Fibroblast of peridontal ligament (primary cell): ENCODE data around the gene CIB1.
"Not testable (repeated sequence)": the region's sequence is repeated elsewhere in the genome, so short reads cannot be mapped to it uniquely, and the experiment has no call there.

ENCODE experiments used
- DNase-seq: peaks from one replicate; pipeline ENCODE4 v3.0.0-alpha.2; 2010; ENCODE audit errors: extremely low read depth

CIB1 gene

DNA sequence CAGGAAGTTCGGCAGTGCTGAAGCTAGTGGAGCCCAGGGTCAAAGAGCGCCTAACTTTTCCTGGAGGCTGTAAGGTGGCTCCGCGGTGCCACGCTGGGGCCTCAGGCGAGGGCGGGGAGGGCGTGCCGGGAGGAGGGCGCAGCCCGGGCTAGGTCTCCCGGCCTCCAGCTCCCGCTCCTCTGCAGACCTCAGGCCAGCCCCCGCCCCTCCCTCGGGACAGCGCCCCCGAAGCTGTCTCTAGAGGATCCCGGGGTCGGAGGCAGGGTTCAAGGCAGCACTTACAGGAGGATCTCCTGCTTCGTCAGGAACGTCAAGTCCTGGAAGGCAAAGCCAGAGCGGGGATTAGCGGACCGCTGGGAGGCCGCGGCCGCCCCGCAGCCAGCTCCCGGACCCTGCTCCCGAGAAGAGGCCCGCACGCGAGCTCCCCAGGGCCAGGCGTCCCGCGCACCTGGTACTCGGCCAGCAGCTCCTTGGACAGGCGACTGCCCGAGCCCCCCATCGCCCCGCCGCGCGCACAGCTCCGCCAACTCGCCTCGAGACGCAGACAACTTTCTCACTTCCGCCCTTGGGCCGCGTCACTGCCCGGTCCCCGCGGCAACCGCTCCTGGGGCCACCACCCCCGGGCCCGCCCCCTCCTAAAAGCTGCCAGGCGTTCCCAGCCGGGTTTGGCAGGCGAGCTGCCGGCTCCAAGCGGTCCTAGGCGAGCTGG, at the start of gene CIB1:
Gene CIB1, minus strand, starts transcription at position 555 of the 709 bp plus-strand sequence. Its CDS starts 56 bp downstream, at position 499.
- peak; percentile 95 for DNase-seq

DNA sequence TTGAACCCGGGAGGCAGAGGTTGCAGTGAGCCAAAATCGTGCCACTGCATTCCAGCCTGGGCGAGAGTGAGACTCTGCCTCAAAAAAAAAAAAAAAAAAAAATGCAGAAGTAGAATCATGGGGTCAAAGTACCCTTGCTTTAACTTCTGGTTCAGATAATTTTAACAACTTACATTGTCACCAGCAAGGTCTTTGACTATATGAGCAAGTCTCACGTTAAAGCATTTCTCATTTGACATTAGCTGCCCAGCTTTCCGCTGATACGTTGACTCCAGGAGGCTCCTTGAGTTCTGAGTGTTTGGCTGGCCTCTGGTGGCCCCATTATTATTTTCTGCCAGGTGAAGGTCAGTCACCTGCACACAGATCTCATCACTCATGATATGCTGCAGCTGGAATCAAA, 47.9 kb upstream of the CIB1 start:
- not testable (repeated sequence) for DNase-seq

DNA sequence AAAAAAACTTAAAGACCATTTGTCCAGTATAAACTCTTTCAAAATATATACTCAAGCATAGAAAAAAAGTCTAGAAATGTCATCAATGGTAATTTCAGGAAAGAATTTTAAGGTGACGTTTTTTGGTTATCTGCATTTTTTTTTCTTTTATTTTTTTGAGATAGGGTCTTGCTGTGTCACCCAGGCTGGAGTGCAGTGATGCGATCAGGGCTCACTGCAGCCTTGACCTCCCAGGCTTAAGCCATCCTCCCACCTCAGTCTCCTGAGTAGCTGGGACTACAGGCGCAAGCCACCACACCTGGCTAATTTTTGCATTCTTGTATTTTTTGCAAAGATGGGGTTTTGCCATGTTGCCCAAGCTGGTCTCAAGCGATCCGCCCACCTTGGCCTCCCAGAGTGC, 47.0 kb upstream of the CIB1 start:
- DNase-seq, result not testable (repeated sequence)

DNA sequence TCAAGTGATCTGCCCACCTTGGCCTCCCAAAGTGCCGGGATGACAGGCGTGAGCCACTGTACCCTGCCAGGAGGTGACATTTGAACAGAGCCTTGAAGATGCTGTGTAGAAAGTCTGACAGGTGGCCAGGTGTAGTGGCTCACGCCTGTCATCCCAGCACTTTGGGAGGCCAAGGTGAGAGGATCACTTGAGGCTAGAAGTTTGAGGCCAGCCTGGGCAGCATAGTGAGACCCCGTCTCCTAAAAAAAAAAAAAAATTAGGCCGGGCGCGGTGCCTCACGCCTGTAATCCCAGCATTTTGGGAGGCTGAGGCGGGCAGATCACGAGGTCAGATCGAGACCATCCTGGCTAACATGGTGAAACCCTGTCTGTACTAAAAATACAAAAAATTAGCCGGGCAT, 44.7 kb upstream of the CIB1 start:
- not testable (repeated sequence) for DNase-seq

DNA sequence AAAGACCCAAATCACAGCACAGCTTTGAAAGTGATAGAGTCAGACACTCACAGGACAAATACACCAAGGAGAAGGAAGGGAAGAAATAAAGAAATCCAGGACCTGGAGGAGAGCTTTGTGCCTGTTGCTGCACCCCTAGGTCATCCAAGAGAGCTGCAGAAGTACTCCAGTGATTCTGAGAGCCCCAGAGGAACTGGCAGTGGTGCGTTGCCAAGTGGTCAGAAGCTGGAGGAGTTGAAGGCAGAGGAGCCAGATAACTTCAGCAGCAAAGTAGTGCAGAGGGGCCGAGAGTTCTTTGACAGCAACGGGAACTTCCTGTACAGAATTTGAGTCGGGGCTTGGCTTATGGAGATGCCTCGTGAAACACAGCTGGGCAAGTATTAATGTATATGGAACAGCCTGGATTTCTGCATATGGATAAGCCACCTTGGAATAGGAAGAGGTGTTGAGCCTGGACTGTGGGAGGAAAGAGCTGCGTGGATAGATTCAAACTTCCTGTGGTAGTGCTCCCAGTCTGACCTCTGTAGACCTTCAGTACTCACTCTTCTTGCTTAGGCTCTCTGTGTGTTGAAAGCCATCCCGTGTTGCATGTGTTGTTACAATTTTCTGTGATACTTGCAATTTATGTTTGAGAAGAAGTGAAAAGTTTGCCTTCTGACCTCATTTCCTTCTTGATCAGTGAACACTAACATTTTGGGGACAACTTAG, 37.9 kb upstream of the CIB1 start:
- DNase-seq, result no peak

DNA sequence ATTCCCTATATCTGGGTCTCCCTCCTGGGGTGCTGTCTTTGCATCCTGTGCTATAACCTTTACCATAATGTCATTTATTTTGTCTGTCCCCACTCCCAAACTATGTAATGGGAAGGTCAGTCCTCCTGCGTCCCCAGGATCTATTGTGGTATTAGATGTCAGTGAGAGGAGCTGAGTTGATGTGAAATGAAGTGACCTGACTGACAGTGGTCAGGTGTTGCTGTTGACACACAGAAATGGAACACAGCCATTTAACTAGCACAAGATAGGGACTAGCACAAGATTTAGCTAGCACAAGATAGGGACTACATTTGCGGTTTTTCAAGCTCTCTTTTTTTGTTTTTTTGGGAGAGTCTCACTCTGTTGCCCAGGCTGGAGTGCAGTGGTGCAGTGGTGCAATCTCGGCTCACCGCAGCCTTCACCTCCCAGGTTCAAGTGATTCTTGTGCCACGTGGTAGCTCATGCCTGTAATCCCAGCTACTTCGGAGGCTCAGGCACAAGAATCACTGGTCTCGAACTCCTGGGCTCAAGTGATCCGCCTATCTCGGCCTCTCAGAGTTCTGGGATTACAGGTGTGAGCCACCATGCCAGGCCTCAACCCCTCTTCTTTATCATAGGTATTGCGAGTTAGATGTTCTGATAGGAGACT, 36.9 kb upstream of the CIB1 start:
- no peak for DNase-seq

DNA sequence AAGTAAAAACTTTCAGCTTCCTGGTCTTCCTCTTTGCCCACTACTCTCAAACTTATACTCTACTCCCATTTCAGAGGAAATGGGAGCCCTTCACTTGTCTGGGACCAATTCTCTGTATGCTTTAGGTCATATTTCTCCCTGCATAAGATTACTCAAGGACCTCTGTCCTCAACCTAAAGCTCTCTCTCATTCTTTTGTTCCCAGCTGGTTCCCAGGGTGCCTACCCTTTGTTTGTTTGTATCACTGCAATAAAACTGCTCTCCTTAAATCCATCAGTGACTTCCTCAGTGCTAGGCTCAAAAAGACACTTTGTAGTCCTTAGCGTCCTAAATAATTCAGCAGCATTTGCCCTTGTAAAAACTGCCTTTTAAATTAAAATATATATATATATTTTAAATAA, 34.7 kb upstream of the CIB1 start:
- DNase-seq, result no peak

DNA sequence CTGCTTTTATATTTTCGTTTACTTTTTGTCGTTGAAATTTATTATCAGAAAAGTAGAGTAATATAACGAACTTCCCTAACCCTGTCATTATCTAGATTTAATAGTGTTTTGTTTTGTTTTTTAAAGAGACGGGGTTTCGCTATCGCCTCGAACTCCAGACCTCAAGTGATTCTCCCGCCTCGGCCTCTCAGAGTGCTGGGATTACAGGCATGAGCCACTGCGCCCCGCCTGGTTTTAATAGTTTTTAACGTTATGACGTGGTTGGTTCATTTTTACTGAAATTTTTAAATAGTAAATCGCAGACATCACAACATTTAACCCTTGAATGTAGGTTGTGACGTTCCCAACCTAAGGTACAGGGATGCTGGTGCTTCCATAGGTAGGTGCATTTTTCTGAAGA, 32.7 kb upstream of the CIB1 start:
- peak; percentile 53 for DNase-seq

DNA sequence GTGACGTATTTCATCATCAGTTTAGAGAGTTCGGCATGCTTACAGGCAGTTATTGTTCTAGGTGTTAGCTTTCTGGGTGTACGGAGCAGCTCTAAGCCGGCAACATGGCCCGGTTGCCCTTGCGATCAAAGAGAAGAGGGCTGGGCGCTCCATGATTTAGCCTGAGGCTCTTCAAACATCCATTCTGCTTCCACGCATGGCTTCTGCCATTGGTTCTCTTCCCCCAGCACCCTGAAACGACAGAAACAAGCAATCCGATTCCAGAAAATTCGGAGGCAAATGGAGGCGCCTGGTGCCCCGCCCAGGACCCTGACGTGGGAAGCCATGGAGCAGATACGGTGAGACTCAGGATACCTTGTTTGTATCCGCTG, 32.3 kb upstream of the CIB1 start:
- peak; percentile 36 for DNase-seq

DNA sequence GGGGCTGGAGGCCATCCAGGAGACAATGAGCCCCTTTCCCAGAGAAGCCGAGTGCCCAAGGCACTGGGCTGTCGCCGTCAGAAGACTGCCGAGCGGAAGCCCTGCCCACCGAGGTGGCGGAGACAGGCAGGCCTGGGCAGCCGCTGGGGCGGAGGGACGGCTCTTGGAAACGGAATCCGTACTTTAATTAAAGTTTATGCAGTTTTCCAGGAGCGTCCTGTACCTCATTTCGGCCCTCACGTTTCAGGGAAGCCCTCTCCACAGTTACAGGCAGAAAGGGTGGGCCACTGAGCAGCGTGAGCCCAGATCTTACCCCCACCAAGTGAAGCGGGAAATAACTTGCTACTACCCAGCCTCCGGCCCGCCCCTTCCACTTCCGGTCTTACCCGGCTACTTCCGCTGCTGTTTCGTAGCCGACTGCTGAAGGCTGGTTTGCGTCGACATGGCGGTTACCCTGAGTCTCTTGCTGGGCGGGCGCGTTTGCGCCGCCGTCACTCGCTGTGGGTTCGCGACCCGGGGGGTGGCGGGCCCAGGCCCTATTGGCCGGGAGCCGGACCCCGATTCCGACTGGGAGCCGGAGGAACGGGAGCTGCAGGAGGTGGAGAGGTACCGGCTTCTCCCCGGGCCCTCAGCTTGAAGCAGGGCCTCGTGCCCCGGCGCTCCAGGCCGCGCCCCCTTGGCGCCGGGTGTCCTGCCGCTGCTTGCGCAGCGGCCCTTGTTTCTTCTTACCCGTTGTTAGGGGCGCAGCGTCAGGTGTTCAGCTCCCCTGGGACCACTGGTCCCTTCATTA, 31.7 kb upstream of the CIB1 start, which contains the start of gene NGRN:
Gene NGRN, plus strand, starts transcription at position 402 of the 790 bp plus-strand sequence. Its CDS starts 41 bp downstream, at position 443.
- DNase-seq, result peak; percentile 85

DNA sequence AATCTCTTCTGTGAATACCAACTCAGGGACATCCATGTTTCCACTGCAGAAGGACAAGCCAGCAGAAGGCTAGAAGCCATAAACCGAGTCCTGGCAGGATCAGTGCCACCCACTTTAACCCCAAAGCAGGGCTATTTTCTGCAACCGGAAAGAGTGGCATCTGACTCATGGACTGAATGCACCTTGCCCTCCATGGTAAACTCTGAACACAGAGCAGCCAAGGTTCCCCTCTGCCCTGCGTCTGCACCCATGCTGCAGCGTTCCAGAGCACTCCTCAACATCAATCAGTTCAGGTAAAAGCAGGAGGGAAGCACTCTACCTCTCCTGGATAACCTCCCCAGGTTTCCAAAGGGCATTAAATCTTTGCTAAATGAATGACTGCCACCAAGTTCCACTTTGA, 30.9 kb upstream of the CIB1 start:
- no peak for DNase-seq

DNA sequence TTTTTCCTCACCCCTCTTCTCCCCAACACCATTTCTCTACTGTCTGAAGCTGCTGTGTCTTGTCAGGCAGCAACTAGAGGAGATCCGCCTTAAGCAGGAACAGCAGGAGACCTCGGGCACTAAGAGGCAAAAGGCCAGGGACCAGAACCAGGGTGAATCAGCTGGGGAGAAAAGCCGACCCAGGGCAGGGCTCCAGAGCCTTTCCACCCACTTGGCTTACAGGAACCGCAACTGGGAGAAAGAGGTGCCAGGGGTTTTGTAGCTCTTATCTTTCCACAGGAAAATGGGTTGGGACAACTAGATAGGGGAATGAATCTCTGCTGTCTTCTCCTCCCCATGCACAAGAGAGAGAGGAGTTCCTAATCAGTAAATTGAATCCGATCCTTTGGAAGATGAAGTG, 28.7 kb upstream of the CIB1 start:
- no peak for DNase-seq

DNA sequence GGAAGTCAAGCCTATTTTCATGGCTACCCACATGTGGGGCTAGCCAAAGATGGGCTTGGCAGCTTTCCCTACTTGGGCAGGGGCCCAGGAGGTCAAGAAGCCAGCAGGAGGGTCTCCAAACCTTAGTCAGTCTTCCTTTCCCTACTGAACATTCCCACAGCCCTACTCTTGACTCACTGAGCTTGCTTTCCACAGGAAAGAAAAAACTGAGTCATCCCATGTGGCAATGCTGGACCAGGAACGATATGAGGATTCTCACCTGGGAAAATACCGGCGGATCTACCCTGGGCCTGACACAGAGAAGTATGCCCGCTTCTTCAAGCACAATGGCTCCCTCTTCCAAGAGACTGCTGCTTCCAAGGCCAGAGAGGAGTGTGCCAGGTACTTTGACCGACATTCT, 28.1 kb upstream of the CIB1 start:
- DNase-seq, result no peak

DNA sequence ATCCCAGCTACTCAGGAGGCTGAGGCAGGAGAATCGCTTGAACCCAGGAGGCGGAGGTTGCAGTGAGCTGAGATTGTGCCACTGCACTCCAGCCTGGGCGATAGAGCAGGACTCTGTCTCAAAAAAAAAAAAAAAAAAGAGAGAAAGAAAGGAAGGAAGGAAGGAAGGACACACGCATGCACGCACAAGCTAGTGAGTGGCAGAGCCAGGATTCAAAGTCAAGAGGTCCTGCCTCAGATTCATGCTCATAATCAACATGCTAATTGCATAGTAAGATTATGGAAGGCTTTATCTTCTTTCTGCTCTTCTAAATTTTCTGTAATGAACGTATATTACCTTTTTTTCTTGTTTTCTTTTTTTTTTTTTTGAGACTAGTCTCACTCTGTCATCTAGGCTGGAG, 27.0 kb upstream of the CIB1 start:
- not testable (repeated sequence) for DNase-seq

DNA sequence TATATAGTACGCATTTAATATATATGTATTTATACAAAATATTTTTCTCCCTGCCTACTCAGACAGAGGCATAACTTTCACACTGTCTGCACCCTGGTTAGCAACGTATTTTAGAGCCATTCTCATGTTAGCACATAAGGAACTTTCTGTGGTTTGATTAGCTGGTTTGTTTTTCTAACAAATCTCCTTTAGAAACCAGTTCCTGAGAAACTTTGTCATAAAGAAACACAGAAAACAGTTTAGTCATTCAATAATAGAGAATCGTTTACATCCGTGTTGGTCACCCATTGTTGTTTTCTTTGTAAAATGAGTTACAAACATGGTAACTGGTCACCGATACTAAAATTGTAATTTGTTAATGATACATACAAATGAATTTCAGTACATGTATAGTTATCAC, 25.8 kb upstream of the CIB1 start:
- no peak for DNase-seq

DNA sequence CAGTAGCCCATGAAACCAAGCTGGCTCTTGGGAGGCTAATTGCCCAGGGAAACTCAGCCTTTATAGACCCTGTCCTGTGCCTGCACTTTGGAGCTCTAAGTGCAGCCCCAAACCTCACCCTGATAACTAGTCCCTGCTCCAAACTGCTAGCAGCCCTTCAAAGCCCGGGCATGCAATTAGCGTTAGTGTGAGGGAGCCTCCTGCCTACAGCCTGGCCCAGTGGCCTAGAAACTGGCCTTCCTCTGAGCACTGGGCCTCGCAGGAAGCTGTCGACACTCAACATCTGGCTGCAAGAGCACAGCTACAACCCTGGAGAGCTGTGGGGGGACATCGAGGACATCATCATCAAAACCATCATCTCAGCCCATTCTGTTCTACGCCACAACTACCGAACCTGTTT, 24.0 kb upstream of the CIB1 start:
- DNase-seq, result no peak

DNA sequence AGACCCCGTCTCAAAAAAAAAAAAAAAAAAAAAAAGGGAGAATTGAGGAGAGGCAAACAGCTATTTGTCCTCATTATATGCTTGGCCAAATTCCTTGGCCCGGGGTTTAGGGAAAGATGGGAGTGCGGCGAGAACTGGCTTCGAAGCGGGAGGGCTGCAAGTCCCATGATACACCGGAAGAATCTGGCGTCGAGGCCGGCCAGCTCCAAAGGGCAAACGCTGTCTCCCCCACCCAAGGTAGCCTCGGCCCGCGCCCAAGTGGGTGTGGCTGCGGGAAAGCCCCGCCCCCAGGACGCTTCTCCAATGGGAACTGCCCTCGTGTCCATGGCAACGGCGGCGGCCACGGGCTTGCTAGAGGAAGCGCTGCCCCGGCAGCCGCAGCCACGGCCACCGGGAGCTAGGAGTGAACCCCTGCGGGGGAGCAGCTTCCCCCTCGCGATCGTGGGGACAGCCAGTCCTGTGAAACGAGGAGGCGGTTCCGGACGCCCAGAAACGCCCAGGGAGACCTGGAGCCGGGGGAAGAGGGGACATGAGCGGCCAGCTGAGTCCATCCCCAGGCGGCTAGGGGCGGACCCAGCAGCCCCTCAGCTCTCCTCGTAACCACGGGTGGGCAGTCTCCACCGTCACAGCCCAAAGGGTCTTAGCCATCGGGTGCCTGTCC, 15.6 kb upstream of the CIB1 start, which contains the start of gene TTLL13:
Gene TTLL13, plus strand, starts transcription at position 354 of the 661 bp plus-strand sequence. CDS start 1,075 bp downstream, outside the sequence.
- DNase-seq, result peak; percentile 67

DNA sequence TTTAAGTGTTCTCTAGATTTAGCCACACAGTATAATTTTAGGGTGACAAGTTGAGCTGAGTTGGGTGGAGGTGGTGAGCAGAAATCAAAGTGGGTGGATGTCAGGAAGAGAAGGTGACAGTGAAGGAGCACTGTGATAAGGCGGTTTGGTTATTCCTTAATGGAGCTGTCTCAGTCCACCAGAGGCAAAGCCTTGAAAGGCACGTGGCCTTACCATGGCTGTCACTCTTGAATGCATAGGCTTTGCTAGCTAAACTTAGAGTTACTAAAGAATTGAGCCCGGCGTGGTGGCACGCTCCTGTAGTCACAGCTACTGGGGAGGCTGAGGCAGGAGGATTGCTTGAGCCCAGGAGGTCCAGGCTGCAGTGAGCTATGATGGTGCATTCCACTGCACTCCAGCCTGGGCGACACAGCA, 15.1 kb upstream of the CIB1 start:
- no peak for DNase-seq

DNA sequence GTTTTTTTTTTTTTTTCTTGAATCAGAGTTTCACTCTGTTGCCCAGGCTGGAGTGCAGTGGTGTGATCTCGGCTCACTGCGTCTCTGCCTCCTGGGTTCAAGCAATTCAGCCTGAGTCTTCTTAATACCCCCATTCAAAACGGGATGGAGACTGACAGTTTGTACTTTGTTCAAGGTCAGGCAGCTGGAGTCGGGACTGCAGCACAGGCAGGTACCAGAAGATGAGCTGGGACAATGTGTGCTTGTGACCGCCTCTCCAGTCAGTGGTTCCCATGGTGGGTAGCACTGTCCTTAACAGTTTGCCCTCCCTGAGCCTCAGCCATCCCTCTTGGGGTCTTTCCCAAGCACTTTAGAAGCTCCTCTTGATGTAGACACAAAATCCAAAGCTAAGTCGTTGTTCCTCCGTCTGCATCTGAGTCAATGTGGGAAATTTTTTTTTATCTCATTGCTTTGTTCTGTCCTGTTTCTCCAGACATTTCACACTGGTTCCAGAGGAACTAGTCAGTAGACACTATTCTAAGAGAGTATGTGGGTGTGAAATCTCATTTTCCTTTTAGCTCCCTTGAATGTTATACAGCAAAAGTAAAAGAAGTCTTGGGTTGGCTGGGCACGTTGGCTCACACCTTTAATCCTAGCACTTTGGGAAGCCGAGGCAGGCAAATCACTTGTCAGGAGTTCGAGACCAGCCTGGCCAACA, 10.3 kb upstream of the CIB1 start:
- no peak for DNase-seq

DNA sequence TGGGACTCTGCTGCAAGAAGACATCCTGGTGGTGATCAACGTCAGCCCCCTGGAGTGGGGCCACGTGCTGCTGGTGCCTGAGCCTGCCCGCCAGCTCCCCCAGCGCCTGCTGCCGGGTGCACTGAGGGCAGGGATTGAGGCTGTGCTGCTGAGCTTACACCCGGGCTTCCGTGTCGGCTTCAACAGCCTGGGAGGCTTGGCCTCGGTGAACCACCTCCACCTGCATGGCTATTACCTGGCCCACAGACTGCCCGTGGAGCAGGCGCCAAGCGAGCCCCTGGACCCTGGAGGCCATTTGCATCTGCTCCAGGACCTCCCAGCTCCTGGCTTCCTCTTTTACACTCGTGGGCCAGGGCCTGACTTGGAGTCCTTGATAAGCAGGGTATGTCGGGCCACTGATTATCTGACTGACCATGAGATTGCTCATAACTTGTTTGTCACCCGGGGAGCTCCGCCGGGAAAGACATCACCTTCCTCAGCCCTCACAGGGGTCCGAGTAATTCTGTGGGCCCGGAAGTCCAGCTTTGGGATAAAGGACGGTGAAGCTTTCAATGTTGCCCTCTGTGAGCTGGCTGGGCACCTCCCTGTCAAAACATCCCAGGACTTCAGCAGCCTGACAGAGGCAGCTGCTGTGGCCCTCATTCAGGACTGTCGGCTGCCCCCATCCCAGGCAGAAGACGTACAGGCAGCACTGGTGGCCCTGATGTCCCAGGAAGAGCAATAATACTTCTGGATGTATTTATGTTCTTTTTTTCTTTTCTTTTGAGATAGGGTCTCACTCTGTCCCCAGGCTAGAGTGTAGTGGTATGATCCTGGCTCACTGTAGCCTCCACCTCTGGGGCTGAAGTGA, 7.8 kb upstream of the CIB1 start:
- DNase-seq, result no peak
